HG03378 (cell line): ENCODE data around the gene TMEM204.

Experiments used
- ATAC-seq: cut with Tn5 transposase; IDR thresholded peaks from one replicate; pipeline ENCODE4 v1.9.1; 2021; ENCODE audit warnings: mild to moderate bottlenecking, moderate library complexity; ENCODE audit not compliant: unreplicated experiment

Gene TMEM204

GRCh38 chr16:1520461-1520860 lies 13.0 kb upstream of the TMEM204 start:
- ATAC-seq = no peak

DNA sequence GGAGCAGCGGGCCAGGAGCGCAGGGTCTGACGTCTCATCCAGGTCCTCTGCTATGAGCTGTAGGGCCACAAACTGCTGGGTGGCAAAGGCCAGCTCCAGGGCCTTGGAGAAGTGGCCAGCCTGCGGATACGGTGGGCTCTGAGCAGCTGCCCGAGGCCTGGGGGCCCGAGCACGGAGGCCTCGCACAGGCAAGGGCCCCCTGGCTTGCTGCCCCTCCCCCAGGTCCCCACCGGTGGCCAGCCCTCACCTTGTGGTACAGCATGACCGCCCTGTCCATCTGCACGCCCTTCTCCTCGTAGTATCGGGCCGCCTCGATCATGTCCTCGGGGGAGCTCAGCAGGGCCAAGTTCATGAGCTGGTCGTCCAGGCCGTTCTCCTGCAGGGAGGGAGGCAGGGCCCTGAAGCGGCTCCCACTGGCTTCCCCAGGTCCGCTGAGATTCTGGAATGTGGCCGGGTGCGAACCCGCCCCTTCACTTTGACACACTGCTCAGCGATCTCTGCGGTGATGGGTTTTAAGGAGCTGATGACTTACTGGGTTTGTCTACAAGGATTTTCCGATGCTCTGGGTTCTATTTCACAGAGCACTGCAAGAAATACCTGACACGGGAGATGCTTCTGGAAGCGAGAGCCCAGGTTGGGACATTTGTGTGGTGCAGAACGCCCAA lies 9.8 kb upstream of the TMEM204 start:
- ATAC-seq = no peak

DNA sequence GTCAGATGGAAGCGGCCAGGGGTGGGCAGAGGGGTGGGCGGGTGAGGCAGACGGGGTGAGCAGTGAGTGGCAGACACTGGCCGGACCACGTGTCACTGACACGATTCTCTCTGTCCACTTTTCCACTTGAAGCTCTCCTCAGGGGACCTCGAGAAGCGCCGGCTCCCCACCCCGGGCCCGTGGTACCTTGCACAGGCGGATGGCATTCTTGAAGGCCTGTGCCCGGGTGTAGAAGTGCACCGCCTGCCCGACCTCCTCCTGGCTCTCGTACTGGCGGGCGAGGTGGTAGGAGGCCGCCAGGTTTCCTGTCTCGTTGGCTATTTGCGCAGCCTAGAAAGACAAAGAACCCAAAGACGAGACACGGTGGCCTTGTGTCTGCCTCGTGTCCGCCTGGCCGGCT lies 9.1 kb upstream of the TMEM204 start:
- no peak for ATAC-seq

GRCh38 chr16:1525871-1526607 lies 7.4 kb upstream of the TMEM204 start:
- no peak for ATAC-seq

GRCh38 chr16:1526608-1527555 lies 6.6 kb upstream of the TMEM204 start:
- ATAC-seq = no peak

DNA sequence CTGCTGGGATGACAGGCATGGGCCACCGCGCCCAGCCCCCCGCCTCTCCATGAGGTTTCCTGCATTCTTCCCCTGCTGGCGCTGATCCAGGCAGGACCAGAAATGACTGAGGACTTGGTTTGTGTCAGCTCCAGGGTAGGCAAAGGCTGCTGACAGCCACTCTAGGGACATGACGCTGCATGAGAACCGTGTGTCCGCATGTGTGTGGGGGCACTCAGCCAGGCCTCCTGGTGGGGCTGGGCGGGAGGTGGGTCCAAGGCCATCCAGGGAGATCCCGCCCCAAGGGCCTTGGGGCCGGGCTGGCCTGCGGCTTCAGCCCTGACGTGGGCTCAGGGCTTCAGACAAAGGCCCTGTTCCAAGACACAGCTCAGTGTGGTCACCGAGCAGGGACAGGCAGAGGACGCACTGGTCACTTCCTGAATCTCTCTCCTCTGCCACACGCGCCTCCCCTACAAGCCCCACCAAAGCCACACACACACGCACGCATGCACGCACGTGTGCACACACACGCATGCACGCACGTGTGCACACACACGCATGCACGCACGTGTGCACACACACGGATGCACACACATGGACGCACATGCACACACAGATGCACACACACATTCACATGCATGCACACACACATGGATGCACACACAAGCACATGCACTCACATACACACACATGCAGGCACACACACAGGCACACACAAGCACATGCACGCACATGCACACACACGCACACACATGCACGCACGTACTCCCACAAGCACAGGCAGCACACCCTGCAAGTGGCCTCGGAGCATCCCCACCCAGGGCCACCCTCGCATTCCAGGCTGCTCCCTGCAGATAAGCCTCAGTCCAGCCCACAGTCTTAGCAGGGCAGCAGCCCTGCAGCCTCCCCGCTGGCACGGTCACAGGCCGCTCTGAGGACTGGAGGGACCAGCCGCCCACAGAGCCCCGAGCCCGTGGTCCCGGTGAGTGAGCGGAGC lies 5.3 kb upstream of the TMEM204 start:
- no peak for ATAC-seq

DNA sequence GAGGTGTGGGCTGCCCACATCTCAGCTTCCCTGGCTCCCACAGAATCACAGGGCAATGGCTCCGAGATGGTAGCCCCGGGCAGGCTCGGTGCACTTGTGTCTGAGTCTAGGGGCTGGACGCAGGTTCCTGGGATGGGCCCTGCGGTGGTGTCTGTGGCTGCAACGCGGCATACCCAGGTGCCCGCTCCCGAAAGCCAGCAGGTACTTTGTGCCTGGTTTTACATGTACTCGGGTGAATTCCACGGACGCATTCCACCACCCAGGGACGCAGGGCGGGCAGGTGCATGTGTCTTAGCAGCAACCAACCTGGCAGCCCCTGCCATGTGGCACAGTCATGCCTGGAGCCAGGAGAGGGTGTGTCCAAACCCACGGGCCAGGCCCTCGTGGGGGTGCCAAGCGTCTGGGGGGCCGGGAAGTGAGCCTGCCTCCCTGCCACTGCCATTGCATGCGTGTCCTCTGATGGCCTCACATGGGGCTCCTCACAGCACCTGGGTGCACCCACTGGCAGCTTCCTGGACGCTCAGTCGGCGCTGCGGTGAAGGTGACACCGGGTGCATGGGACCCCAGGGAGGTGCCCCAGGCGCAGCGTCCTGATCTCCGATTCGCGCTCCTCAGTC lies 4.4 kb upstream of the TMEM204 start:
- ATAC-seq = no peak

DNA sequence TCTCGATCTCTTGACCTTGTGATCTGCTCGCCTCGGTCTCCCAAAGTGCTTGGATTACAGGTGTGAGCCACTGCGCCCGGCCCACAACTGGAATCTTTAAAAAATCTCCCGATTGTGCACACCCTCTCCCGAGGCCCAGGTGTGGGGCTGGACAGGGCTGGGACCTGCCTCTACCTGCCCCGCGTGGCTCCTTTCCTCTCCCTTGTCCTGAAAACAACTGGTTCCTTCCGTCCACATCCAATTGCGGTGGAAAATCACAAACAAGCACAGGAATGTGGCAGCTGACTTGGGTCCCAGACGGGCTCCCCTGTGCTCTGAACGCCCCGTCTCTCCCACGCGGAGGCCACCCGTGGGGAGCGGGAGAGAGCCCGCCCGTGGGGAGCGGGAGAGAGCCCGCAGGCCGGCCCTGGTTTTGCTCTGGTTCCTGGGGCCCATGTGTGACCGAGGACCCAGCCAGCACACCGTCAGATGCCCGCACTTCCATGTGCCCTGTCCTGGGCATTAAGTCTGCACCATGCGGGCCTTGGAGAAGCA lies 3.0 kb upstream of the TMEM204 start:
- no peak for ATAC-seq

DNA sequence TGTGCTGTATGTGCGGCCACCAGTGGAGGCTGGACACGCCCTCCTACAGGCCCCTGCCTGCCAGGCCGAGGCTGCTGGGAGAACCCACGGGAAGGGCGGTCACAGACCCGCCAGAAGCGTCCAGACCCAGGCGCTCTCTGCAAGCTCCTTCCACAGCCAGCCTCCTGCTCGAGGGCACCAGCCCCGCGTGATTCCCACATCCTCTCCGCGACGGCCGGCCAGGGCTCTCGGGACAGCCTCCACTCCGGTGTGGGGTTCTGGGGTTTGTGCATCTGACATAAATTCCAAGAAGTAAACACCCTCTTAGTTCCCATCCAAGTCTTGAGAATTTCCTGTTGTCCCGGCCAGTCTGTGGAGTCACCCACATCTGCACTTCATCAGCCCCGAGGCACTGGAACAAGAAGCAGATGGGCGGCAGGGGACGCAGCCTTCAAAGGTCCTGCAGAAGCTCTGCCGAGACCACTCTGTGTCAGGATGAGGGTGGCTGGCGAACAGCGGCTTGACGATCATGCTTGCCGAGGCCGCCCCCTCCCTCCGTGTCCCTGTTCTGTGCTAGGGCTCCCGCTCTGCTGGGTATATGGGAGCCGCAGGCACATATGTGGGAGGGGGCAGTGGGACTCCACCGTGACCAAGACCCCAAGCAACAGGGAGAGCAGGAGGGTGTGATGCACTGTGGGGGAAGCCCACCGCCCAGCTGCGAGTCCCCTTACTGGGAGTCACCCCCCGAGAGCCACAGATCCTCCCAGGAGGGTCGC lies 2.4 kb upstream of the TMEM204 start:
- ATAC-seq = no peak

- no peak for ATAC-seq
These were observed 1.9 kb upstream of the TMEM204 start for GRCh38 chr16:1531638-1531910.

GRCh38 chr16:1532081-1532760 lies 1.2 kb upstream of the TMEM204 start:
- no peak for ATAC-seq

DNA sequence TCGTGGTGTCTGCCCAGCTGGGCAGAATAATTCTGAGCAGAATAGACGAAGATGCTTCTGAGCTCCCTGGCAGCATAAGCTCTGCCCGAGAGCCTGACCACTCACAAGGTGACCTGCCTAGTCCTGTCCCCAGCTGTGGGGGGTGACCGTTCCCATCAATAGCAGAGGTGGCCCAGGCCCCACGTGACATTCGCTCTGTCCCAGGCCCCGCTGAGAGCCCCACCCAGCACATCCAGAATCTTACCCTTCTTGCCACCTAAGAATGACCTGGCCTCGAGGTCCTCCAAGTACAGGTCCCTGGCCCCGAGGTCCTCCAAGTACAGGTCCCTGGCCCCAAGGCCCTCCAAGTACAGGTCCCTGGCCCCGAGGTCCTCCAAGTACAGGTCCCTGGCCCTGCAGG lies 695 bp upstream of the TMEM204 start:
- ATAC-seq = no peak

DNA sequence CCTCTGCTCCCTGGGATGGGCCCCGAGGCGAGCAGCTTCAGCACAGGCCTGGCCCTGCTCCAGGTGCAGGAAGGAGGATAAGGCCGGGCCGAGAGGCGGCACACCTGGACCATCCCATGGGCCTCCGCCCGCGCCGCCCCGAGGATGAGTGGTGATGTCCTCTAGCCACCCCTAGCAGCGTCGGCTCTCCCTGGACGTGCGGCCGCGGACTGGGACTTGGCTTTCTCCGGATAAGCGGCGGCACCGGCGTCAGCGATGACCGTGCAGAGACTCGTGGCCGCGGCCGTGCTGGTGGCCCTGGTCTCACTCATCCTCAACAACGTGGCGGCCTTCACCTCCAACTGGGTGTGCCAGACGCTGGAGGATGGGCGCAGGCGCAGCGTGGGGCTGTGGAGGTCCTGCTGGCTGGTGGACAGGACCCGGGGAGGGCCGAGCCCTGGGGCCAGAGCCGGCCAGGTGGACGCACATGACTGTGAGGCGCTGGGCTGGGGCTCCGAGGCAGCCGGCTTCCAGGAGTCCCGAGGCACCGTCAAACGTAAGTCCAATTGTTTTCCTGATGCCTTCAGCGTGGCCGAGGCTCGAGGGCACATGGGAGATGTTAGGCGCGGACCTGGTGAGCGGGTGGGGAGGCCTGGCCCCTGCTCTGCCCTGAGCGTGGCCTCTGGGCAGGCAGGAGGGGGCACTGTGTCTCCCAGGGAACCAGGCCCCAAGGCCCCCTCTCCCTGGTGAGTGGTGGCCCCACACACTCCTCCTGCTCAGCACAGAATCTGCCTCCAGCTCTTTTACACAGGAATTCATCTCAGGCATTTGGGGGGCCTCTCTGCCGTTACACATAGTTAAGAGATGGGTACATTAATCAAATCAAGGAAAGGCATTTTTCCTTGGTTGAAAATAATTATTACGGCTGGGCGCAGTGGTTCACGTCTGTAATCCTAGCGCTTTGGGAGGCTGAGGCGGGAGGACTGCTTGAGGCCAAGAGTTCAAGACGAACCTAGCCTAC lies 855 bp downstream of the TMEM204 start:
- ATAC-seq = no peak

DNA sequence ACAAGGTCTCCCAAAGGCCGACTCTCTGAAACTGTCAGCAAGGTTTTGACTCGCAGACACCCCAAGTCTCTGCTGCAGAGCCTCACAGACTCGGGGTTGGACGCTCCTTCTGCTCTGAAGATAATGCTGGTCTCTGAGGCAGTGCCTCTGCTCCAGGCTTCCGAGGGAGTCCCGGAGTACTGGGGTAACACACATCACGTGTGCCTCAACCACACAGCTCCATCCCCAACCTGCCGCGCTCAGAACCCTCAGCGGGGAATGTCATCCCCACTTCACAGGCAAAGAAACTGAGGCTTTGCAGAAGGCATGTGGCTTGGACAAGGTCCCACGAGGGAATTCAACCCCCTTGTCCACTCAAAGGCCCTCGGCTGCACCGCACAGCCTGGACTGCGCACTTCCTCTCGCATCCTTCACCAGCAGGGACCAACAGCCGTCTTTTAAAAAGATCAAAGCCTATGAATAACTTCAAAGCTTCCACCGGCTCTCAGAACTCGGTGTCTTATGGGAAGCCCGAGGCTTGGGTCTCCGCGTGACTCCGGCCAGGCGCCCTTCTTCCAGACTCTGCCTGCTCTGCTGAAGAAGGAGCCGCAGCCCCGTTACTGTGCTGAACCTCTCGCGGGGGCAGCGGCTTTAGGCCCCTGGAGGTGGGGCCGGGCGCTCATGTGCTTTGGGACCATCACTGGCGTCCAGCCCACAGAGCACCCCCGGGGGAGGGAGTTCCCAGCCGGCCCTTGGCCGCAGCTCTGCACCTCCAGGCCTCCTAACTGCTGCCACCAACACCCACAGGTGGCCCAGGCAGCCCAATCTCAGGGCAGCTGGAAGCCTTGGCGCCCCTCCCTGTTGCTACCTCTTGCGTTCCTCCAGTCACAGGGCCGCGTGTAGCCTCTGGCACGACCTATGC lies 2.2 kb downstream of the TMEM204 start:
- no peak for ATAC-seq

GRCh38 chr16:1536601-1537000 lies 3.1 kb downstream of the TMEM204 start:
- ATAC-seq = no peak

GRCh38 chr16:1537138-1537577 lies 3.7 kb downstream of the TMEM204 start:
- ATAC-seq = no peak
